ENCODE results near the gene P2RY8.

P2RY8 gene

GRCh38 chrX:1581132-1581531, 44.1 kb upstream of the P2RY8 start:
- H3F3A ChIP-seq (ENCODE audit: control insufficient read depth, insufficient read depth), result peaks cover 20% of the 10 kb centered on the region
- H3K4me1 ChIP-seq (ENCODE audit: control insufficient read depth, low read length), result peaks cover 55% of the 10 kb centered on the region
- H3K27ac ChIP-seq (ENCODE audit: low read depth, low read length), result no peak overlapping the region
- H3K79me2 ChIP-seq (ENCODE audit: control insufficient read depth, low read length), result no peaks in the 10 kb centered on the region
- no peaks in the 10 kb centered on the region for H4K20me1 ChIP-seq (ENCODE audit: control insufficient read depth, insufficient read depth, low read depth, low read length)
- TF ChIP-seq CTCF (IDR thresholded peaks at IDR 0.05; ENCODE audit: low read depth, low read length, poor library complexity, severe bottlenecking) (peak; percentile 83), EZH2phosphoT487 (IDR thresholded peaks at IDR 0.05; ENCODE audit: borderline replicate concordance, low read length) (no peak)
- no peaks in the 10 kb centered on the region for H3K9me3 ChIP-seq (ENCODE audit: control insufficient read depth, insufficient read depth, low read length)
- H3K4me2 ChIP-seq (ENCODE audit: low read length), result peak overlapping the region; percentile 28
- H3K27me3 ChIP-seq (ENCODE audit: control insufficient read depth, low read length), result no peaks in the 10 kb centered on the region
- H3K4me3 ChIP-seq (ENCODE audit: low read length), result no peak overlapping the region
- no peaks in the 10 kb centered on the region for H3K36me3 ChIP-seq (ENCODE audit: control insufficient read depth, low read length)
- H3K9me2 ChIP-seq (replicated peaks; ENCODE audit: control insufficient read depth, low read length), result no peaks in the 10 kb centered on the region

- H3K27ac ChIP-seq (ENCODE audit: low read depth, low read length), result no peak overlapping the region
- H3K4me3 ChIP-seq (ENCODE audit: low read length), result no peak overlapping the region
- no peak for TF ChIP-seq EZH2phosphoT487 (IDR thresholded peaks at IDR 0.05; ENCODE audit: borderline replicate concordance, low read length)
- no peak for TF ChIP-seq CTCF (IDR thresholded peaks at IDR 0.05; ENCODE audit: low read depth, low read length, poor library complexity, severe bottlenecking)
- no peaks in the 10 kb centered on the region for H3K27me3 ChIP-seq (ENCODE audit: control insufficient read depth, low read length)
- no peaks in the 10 kb centered on the region for H3K9me3 ChIP-seq (ENCODE audit: control insufficient read depth, insufficient read depth, low read length)
- H3K36me3 ChIP-seq (ENCODE audit: control insufficient read depth, low read length), result no peaks in the 10 kb centered on the region
- H3K4me1 ChIP-seq (ENCODE audit: control insufficient read depth, low read length), result peaks cover 38% of the 10 kb centered on the region
- H3K79me2 ChIP-seq (ENCODE audit: control insufficient read depth, low read length), result no peaks in the 10 kb centered on the region
- no peak overlapping the region for H3K4me2 ChIP-seq (ENCODE audit: low read length)
- H4K20me1 ChIP-seq (ENCODE audit: control insufficient read depth, insufficient read depth, low read depth, low read length), result no peaks in the 10 kb centered on the region
- no peaks in the 10 kb centered on the region for H3K9me2 ChIP-seq (replicated peaks; ENCODE audit: control insufficient read depth, low read length)
- peaks cover 10% of the 10 kb centered on the region for H3F3A ChIP-seq (ENCODE audit: control insufficient read depth, insufficient read depth)
Measured at GRCh38 chrX:1578511-1579173, 41.7 kb upstream of the P2RY8 start.

- Histone ChIP-seq H3K36me3 (ENCODE audit: control insufficient read depth, low read length) (no peaks in the 10 kb centered on the region), H3K27ac (ENCODE audit: low read depth, low read length) (no peak overlapping the region), H3K9me2 (replicated peaks; ENCODE audit: control insufficient read depth, low read length) (no peaks in the 10 kb centered on the region), H4K20me1 (ENCODE audit: control insufficient read depth, insufficient read depth, low read depth, low read length) (no peaks in the 10 kb centered on the region), H3K79me2 (ENCODE audit: control insufficient read depth, low read length) (no peaks in the 10 kb centered on the region), H3K9me3 (ENCODE audit: control insufficient read depth, insufficient read depth, low read length) (no peaks in the 10 kb centered on the region), H3K27me3 (ENCODE audit: control insufficient read depth, low read length) (no peaks in the 10 kb centered on the region), H3F3A (ENCODE audit: control insufficient read depth, insufficient read depth) (peaks cover 10% of the 10 kb centered on the region), H3K4me3 (ENCODE audit: low read length) (no peak overlapping the region), H3K4me2 (ENCODE audit: low read length) (no peak overlapping the region), H3K4me1 (ENCODE audit: control insufficient read depth, low read length) (peaks cover 30% of the 10 kb centered on the region)
- TF ChIP-seq CTCF (IDR thresholded peaks at IDR 0.05; ENCODE audit: low read depth, low read length, poor library complexity, severe bottlenecking) (no peak), EZH2phosphoT487 (IDR thresholded peaks at IDR 0.05; ENCODE audit: borderline replicate concordance, low read length) (no peak)
Measured at GRCh38 chrX:1577845-1578244, 40.9 kb upstream of the P2RY8 start.

Data from DOHH2 (cell line).